GM12874 (cell line): ENCODE data around the gene BIN1.

ENCODE experiments used
- TF ChIP-seq, protein P1 (sequence below): IDR thresholded peaks from 2 replicates; pipeline ENCODE4 v1.5.1; 2011; ENCODE audit warnings: low read depth, mild to moderate bottlenecking, control low read depth, low read length, moderate library complexity; ENCODE audit not compliant: insufficient read depth

BIN1 gene

DNA sequence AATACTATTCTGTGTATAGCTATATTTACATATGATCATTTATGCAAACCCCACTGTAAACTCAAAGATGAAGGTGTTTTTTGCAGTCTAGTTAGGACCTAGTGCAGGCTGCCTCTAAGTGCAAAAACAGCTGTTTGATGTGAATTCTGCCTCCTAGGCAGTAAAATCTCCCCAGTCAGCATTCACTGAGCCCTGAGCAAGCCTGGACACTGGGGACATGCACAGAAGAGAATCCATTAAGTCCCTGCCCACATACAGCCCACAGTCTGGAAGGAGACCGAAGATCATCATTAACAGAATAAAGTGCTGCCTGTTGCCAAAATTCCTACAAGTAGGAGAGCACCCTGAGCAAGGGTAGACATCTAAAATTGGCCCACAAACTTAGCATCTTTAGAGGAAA lies 14.4 kb upstream of the BIN1 start:
- TF ChIP-seq, protein P1, sequence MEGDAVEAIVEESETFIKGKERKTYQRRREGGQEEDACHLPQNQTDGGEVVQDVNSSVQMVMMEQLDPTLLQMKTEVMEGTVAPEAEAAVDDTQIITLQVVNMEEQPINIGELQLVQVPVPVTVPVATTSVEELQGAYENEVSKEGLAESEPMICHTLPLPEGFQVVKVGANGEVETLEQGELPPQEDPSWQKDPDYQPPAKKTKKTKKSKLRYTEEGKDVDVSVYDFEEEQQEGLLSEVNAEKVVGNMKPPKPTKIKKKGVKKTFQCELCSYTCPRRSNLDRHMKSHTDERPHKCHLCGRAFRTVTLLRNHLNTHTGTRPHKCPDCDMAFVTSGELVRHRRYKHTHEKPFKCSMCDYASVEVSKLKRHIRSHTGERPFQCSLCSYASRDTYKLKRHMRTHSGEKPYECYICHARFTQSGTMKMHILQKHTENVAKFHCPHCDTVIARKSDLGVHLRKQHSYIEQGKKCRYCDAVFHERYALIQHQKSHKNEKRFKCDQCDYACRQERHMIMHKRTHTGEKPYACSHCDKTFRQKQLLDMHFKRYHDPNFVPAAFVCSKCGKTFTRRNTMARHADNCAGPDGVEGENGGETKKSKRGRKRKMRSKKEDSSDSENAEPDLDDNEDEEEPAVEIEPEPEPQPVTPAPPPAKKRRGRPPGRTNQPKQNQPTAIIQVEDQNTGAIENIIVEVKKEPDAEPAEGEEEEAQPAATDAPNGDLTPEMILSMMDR: no peak

DNA sequence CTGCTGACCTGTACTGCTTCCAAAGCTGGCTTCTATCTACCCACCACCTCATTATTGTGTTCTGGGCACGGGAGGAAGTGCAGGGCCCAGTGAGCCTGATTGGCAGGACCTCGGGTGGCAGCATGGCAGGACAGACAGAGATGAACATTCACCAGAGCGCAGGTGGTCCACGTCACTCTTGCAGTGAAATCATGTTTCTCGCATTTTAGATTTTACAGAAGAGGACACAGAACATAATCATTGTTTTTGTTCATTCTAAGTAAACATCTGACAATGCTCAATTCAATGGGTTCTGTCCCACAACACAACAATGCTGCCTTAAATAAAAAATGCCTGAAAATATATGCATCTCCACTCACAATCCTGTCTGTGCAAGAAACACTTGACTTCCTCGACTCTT lies 11.5 kb upstream of the BIN1 start:
- TF ChIP-seq, protein P1: no peak

DNA sequence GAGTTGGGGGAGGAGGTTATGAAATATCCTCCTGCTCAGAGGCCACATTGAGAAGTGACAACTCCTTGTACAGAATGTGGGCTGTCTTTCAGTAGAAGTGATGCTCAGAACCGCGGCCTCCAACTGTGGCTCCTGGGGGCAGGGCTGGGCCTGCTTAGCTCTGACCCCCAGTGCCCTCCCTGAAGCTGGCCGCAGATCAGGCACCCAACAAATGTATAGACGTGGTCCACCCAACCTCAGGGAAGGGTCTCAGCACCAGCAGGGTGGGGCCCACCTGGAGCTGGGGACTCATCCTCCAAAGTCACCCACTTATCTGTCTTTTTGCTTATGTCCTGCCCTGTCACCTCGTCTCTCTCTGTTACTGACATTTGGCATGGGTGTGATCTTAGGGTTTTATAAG lies 11.1 kb upstream of the BIN1 start:
- TF ChIP-seq, protein P1: no peak

DNA sequence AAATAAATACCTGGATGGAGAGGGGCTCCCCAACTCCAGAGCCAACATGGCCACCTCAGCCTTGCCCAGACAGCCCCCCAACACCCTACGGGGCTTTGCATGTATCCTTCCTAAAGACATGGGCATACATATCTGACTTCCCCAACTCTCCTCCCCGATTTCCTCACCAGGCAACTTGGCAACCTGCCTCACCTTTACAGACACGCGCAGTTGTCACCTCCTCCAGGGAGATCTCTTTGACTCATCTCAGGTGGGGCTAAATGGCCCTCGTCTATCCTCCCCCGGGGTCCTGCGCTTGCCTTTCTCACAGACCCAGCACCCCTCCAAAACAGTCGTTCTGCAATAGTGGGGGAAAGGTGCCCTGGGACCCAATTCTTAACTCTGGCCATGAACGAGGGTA lies 10.6 kb upstream of the BIN1 start:
- TF ChIP-seq, protein P1: no peak

DNA sequence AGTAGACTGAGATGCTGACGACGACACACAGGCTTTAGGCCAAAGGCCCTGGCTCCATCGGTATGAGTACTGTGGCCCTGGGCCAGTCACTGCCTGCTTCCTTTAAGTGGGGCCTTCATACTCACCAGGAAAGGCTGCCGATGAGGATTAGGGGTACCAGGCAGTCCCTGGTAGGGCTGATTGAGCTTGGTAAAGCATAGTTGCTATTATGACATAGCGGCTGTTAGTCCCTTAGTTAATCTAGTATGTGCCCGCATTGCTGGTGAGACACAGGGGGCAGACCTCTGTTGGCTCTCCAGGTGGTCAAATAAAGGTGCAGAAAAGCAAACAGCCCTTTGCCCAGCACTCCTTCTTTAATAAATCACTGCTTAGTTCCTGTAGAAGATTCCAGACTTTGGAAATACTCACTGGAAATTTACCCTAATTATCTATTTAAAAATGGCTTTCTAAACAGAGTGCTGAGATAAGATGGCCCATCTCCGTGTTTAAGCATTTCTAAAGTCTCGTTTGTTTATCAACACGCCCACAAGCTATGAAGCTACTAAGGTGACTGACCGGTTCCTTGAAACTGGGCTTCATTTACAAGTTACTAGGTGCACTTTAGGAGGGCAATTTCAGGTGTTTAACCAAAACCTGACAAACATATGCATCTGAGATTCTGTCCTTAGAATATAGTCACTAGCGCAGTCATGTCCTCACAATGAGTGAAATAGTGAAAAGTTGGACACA lies 8.7 kb upstream of the BIN1 start:
- TF ChIP-seq, protein P1: no peak

DNA sequence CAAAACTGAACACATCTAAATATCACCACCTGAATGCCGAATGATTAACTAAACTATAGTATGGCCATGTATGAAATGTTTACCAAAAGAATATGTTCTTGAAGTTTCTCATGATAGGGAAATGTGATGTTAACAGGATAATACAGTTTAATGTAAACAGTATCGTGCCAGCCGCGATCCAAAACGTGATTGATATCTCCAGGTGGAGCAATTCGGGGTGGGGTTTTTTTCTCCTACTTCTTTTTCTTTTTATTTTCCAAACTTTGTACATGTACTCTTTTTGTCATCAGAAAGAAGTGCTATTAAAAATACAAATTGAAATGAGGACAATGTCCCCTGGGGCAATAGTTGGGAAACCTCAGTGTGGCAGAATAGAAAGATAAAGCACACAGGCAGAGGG lies 4.0 kb upstream of the BIN1 start:
- TF ChIP-seq, protein P1: no peak

DNA sequence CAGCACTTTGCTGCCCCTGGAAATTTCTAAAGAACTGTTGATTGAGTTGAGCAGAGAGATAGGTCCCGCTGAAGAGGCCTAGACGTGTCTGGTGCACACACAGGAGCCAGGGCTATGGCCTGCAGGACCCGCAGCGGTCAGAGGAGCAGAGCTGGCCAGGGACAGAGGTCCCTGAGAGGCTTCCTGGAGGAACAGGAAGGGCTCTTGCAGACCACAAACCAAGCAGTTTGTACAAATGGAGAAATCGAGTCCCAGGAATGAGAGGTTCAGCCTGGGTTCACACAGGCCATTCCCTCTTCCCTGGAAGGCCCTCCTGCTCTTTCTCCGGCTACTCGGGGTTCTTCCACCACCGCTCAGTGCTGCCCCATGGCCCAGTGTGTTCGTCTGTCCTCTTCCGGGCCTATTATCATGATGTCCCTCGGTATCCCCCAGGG lies 1.2 kb upstream of the BIN1 start:
- TF ChIP-seq, protein P1: no peak
